HG03108 (cell line): Measurements from ENCODE around the gene ZSCAN5A.
"Not testable (repeated sequence)": the region's sequence is repeated elsewhere in the genome, so short reads cannot be mapped to it uniquely, and the experiment has no call there.

ENCODE experiments used
- ATAC-seq: cut with Tn5 transposase; IDR thresholded peaks from one replicate; pipeline ENCODE4 v1.9.1; 2021; ENCODE audit warnings: moderate library complexity; ENCODE audit not compliant: unreplicated experiment

Gene ZSCAN5A

DNA sequence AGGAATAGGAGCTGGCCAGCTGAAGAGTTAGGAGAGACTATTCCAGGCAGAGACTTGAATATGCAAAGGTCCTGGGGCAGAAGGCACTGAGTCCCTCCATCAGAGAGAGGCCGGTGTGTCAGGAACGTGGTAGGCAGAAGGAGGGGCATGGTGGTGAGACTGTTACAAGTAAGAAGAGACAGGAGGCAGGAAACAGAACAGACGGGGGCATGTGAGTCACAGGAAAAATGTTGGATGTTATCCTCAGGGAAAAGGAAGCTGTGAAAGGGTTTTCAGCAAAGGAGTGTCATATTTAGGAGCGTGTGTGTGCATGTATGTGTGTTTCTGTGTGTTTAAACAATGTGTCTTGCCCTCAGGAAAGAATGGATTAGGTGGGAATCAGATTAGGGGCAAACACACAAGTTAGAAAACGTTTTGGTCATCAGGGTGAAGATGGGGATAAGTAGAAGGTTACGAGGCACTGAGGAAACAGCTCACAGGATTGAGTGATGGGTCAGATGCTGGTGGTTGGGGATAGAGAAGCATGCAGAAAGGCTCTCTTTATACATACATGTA, 41.0 kb downstream of the ZSCAN5A start:
- ATAC-seq = no peak

DNA sequence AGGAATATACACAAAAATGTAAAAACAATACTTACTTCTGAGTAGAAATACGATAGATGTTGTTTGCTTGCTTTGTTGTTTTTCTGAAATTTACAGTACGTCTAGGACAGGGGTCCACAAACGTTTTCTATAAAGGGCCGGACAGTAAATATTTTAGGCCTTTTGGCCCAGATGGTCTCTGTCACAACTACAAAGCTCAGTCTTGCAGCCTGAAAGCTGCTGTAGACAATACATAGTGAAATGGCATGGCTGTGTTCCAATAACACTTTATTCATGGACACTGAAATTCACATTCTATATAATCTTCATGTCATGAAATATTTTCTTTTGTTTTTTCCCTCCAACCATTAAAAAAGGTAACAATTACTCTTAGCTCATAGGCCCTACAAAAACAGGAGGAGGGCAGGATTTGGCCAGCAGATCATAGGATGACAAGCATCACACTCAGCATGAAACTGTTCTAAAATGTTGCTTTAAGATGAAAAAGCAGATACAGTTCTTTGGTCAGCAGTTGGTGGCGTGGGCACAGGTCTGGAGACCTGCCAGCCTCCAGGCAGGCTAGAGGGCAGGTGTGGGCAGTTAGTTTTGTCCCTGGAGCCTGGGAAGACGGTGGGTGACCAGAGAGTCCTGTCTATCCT, 42.4 kb downstream of the ZSCAN5A start, which contains the start of gene EDDM13:
Gene EDDM13 (plus strand): TSS at position 588 of the 638 bp plus-strand sequence. CDS start 87 bp downstream, outside the sequence.
- no peak for ATAC-seq

DNA sequence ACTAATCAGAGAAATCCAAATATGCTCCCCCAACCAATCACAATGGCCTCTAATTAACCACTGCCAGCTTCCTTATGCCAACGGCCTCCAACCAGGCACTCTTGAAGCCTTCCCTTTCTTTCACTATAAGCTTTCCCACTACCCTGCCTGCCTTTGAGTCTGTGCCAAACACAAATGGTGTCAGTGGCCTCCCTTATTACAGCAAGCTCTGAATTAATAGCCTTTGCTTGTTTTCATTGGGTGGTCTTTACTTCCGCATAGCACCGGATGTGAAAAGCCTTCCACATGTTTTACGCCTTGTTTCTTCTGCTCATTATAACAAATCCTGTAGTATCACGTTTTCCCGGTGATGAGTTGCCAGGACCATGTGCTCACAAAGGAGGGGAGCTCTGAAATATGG, 43.5 kb downstream of the ZSCAN5A start:
- no peak for ATAC-seq

DNA sequence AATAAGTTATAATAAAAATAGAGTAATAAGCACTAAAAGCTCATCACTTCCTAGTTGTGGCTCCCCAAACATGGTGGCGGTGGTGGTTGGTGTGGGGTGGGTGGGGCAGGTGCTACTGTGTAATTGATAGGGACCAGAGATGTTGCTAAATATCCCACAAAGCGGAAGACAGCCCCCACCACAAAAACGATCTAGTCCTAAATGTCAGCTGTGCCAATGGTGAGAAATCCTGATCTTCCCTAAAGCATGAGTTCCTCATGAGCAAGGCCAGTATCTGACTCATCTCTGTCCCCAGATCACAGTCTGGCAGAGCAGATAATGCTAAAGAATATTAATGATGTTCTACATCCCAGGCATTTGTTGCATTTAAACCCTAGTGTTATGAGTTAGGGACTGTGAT, 44.0 kb downstream of the ZSCAN5A start:
- no peak for ATAC-seq

DNA sequence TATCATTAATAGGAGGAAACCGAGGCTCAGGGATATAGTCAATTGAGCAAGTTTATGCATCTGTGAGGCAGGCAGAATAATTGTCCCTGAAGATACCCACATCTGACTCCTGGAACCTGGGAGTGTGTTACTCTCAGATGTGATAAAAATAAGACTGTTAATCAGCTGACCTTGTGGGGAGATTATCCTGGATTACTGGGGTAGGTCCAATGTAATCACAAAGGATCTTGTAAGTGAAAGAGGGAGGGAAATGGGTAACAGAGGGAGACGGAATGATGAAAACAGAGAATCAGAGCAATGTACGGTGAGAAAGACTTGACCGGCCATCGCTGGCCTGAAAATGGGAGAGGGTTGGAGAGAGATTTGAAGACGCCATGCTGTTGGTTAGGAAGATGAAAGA, 45.3 kb downstream of the ZSCAN5A start:
- ATAC-seq = no peak

DNA sequence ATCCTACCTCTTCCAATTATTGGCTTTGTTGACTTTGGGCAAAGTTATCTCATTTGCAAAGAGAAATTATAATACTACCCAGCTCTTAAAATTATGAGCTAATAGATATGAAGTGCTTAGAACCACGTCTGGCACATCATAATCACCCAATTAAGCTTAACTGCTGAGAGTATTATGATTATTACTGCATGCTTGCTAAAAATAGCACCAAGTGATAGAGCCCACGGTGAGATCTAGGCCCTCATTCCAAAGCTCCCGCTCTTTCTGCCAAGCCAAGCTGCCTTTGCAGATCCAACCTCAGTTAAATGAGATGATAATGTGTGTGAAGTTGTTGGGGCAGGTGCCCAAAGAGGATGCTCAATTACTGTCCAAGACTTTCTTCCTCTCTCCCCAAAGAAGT, 48.6 kb downstream of the ZSCAN5A start:
- no peak for ATAC-seq

DNA sequence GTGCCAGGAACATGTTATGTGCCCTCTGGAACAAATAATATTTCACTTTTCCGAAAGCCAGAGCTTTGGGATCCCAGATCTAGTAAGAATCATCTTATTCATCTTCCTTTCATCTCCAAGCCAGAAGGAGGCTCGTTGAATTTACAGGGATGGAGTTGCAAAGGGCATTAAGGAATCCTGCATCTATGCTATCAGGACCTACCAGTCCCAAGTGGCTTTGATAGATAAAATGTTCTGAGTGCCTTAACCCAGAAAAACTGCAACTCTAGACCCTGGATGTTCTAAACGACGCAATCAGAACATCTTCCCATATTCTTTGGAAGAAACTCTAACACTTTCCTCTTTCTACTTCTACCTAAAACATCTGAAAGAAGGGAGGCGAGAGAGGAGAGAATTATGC, 51.3 kb downstream of the ZSCAN5A start:
- no peak for ATAC-seq

DNA sequence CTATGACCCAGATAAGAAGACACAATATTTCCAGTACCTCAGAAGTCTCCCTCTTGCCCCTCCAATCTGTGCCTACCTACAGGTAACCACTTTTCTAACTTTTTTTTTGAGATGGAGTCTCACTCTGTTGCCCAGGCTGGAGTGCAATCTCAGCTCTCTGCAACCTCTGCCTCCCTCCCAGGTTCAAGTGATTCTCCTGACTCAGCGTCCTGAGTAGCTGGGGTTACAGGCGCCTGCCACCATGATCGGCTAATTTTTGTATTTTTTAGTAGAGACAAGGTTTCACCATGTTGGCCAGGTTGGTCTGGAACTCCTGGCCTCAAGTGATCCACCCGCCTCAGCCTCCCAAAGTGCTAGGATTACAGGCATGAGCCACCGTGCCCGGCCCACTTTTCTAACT, 52.7 kb downstream of the ZSCAN5A start:
- not testable (repeated sequence) for ATAC-seq

DNA sequence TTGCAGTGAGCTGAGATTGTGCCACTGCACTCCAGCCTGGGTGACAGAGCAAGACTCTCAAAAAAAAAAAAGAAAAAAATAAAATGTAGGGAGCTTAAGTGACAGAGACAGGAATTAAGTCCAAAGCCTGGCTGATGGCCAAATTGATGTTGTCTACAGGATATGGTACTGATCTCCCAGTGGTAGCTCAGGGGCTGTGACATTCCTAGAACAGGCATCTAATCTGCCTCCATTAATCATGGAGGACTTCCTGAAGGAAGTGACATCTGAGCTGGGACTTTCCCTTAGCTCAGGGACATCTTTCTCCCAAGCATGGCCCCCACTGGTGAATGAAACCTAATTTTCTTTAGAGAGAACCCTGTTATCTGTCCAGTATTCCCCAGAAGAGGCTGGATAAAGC, 53.5 kb downstream of the ZSCAN5A start:
- ATAC-seq = no peak

DNA sequence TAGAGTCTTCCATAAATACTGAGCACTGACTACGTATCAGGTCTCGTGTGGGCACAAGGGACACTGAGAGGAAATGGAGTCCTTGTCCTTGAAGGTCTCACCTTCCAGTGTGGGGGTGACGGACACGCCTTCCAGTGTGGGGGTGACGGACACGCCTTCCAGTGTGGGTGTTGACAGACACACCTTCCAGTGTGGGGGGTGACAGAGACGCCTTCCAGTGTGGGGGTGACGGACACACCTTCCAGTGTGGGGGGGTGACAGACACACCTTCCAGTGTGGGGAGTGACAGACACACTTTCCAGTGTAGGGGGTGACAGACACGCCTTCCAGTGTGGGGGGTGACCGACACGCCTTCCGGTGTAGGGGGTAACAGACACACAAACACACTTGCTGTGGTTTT, 56.4 kb downstream of the ZSCAN5A start:
- no peak for ATAC-seq

DNA sequence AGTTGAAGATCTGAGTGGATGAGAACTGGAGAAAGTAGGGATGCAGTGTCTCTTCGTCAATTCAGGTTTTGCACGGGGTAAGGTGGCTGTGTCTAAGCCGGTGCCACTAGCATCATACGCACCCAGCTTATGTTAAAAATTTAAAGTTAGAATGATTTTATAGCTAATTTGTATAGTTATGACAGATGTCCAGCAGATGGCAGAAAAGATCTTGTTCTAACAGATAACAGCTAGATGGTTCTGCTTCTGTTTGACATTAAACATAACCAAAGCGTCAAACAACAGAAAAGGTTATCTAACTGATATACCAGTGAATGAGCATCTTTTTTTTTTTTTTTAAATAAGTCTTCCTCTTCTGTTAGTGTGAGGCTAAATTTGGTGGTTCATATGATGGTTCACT, 60.9 kb downstream of the ZSCAN5A start:
- ATAC-seq = no peak

DNA sequence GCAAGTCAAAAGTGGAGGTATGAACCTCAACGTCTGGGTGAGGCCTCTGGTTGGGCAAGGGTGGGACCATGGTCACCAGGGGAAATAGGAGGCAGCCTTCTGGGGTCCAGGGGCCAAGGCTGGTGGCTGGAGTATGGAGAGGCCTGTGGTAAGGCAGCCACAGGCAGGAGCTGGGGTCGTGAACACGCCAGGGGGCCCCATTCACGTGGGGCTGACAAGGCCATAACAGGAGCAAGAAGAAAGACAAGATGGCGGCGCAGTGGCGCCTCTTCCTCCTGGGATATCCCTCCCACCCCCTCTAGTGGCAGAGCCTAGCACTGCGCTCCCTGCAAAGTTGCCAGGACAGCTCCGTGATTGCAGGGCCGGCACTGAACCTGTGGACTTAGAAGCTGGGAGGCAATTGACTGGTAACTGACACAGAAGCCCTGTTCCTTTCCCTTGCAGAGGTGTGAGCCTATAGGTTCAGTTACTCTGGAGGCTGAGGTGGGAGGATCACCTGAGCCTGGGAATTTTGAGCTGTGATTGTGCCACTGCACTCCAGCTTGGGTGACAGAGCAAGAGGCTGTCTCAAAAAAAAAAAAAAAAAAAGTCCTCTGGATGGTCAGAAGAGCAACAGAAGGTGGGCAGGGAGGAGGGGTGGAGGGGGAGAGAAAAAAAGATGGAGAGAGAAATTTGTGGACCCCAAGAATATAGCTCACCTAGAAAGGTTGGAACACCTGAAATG, 61.8 kb downstream of the ZSCAN5A start:
- ATAC-seq = no peak

DNA sequence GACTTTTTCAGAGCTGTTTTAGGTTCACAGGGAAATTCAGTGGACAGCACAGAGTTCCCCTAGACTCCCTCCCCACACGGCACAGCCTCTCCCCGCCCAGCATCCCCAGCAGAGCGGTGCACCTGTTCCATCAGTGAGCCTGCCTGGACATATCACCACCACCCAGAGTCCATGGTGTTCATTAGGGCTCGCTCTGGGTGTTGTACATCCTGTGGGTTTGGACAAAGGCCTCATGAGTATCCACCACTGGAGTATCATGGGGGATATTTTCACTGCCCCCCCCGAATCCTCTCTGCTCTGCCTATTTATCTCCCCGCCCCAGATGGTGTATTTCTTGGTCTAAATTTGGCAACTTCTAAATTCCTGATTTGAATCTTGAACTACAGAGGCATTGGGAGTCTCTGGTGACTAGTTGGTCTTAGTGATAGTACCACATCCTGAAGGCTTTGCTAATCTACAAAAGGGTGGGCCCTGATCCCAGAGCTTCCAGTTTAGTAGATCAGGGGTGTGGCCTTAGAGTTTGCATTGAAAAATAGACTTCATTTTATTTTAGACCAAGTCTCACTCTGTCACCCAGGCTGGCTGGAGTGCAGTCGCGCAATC, 65.8 kb downstream of the ZSCAN5A start:
- not testable (repeated sequence) for ATAC-seq

DNA sequence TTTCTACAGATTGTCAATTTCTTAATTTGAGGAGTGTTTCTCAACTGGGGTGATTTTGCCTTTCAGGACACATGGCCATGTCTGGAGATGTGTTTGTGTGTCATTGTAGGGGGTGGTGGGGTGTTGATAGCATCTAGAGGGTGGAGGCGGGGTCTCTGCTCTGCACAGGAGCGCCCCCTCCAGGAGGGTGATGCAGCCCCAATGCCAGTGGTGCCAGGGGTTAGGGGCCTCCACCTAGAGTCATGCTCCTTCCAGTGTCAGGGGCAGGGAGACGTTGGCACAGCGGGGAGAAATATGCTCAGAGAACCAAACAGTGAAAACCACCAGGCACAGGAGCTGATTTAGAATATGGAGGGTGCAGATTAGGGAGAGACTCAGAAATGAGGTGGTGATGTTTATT, 68.9 kb downstream of the ZSCAN5A start:
- ATAC-seq = not testable (repeated sequence)

DNA sequence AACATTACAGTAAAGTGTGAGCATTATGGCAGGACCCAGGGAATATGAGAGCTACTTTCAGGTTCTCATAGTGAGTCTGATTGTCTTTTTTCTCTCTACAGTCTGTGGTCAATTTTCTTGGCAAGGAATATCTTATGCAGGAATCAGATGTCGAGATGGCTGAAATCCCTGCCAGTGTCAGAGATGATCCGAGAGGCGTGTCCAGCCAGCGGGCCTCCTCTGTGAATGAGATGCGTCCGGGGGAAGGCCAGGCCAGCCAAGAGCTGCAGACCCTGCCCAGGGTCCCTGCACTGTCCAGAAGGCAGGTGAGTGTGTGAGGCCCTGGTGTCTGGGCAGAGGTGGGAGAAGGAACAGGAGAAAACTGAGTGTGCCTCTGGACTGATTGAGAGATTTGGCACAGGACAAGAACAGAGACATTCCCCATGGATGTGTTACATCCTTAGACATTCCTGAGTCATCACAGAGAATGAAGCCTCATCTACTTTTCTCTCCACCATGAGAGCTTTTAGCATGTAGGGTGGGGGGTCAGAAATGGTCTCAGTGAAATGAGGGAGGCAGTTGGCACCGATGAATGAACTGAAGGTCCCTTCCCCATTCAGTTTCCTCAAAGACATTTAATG, 69.4 kb downstream of the ZSCAN5A start:
- no peak for ATAC-seq

DNA sequence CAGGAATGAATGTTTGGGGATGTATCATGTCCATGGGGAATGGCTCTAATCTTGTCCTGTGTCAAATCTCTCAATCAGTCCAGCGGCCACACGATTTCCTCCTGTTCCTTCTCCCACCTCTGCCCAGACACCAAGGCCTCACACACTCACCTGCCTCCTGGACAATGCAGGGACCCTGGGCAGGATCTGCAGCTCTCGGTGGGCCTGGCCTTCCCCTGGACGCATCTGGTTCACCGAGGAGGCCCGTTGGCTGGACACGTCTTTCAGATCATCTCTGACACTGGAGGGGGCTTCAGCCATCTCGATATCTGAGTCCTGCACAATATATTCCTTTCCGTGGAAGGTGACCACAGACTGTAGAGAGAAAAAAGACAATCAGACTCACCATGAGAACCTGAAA, 91.2 kb downstream of the ZSCAN5A start:
- ATAC-seq = no peak

DNA sequence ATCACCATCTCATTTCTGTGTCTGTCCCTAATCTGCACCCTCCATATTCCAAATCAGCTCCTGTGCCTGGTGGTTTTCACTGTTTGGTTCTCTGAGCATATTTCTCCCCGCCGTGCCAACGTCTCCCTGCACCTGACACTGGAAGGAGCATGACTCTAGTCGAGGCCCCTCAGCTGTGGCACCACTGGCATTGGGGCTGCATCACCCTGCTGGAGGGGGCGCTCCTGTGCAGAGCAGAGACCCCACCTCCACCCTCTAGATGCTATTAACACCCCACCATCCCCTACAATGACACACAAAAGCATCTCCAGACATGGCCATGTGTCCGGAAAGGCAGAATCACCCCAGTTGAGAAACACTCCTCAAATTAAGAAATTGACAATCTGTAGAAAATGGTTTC, 91.7 kb downstream of the ZSCAN5A start:
- ATAC-seq = no peak

DNA sequence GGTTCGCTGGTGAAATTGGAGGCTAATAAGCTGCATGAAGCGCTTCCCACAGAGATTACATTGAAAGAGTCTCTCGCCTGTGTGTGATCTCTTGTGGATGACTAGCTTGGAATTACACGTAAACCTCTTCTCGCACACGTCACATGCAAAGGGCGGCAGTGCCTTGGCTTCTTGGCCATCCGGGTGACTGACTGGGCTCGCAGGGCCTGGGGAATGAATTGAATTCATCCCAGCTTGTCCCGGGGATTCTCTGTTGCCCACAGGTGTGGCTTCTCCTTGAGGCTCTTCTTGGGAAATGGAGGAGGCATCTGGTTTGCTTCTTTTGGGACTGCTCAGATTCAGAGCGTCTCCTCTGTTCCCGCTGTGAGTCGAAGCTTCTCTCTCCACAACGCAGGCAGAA, 92.8 kb downstream of the ZSCAN5A start:
- ATAC-seq = no peak

DNA sequence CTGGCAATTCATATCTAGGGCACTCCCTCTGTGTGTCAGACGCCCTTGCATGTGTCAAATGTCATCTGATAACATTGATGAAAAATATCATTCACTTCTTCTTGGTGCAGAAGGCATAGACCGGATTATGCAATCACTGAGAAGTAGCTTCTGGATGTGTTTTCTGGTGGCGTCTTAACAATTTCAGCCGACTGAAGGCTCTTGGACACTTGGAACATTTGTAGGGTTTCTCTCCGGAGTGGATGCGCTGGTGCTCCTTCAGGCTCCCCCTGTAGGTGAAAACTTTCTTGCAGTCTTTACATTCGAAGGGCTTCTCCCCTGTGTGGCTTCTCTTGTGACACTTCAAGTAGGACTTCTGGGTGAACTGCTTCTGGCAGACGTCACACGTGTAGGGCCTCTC, 93.2 kb downstream of the ZSCAN5A start:
- ATAC-seq = not testable (repeated sequence)

DNA sequence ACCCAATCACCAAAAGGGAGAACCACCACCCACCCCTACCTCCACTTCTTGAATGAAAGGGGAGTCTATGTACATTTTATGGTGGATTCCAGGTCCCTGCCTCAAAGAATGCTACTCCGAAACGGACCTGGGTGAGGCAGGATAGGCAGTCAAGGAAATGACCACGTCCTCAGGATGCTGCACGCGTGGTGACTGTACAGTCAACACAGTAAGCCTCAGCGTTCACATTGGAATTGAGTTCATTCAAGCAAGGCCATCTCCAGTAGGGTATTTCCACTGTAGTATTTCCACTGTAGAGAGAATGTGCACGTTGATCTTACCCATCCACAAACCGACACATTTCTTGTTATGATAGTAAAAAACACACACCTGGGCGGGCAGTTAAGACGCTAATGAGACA, 95.7 kb downstream of the ZSCAN5A start:
- ATAC-seq = no peak
